OCI-LY1 (cell line): ENCODE data around the gene SH3BP4.

Experiments used
- H2AFZ ChIP-seq: fragments of 200-600 bp; sonication (generic), shearing (Covaris generic); 2 replicates; pipeline ENCODE4 v1.6.0; 2014; ENCODE audit warnings: antibody characterized with exemption, mild to moderate bottlenecking, low read length
- H3F3A ChIP-seq: fragments of 200-600 bp; sonication (generic), shearing (Covaris generic); 2 replicates; pipeline ENCODE4 v1.6.0; 2014; ENCODE audit warnings: mild to moderate bottlenecking, antibody characterized with exemption, low read length, moderate library complexity; ENCODE audit not compliant: insufficient read depth
- H3K27ac ChIP-seq: fragments of 200-600 bp; sonication (generic); 2 replicates; pipeline ENCODE4 v1.5.1; 2014; ENCODE audit warnings: low read length, mixed run types, mild to moderate bottlenecking, low read depth; ENCODE audit not compliant: poor library complexity, severe bottlenecking
- H3K27me3 ChIP-seq: fragments of 200-600 bp; sonication (generic); 2 replicates; pipeline ENCODE4 v1.6.0; 2014; ENCODE audit warnings: antibody characterized with exemption, mild to moderate bottlenecking, low read length, moderate library complexity; ENCODE audit not compliant: insufficient read depth
- H3K36me3 ChIP-seq: fragments of 200-600 bp; sonication (generic); 2 replicates; pipeline ENCODE4 v1.6.1; 2014; ENCODE audit warnings: mild to moderate bottlenecking, antibody characterized with exemption, low read length, moderate library complexity, mixed read lengths; ENCODE audit not compliant: insufficient read depth
- H3K4me1 ChIP-seq: fragments of 200-600 bp; sonication (generic); 2 replicates; pipeline ENCODE4 v1.5.1; 2014; ENCODE audit warnings: mild to moderate bottlenecking, low read length, moderate library complexity; ENCODE audit not compliant: insufficient read depth, severe bottlenecking
- H3K4me2 ChIP-seq: fragments of 200-600 bp; sonication (generic), shearing (Covaris generic); 2 replicates; pipeline ENCODE4 v1.6.1; 2014; ENCODE audit warnings: low read length
- H3K4me3 ChIP-seq: fragments of 200-600 bp; sonication (generic); 2 replicates; pipeline ENCODE4 v1.5.1; 2014; ENCODE audit warnings: low read length, low read depth, mild to moderate bottlenecking, mixed read lengths; ENCODE audit not compliant: poor library complexity, severe bottlenecking
- H3K79me2 ChIP-seq: fragments of 200-600 bp; shearing (Covaris generic); 2 replicates; pipeline ENCODE4 v1.6.1; 2016; ENCODE audit warnings: mixed run types, low read length, mixed read lengths; ENCODE audit not compliant: insufficient read depth
- H3K9ac ChIP-seq: fragments of 200-600 bp; sonication (generic), shearing (Covaris generic); 2 replicates; pipeline ENCODE4 v1.6.1; 2014; ENCODE audit warnings: mild to moderate bottlenecking, low read length, mixed read lengths
- H3K9me2 ChIP-seq: fragments of 200-600 bp; sonication (generic), shearing (Covaris generic); 2 replicates; pipeline ENCODE4 v1.6.1; 2014; ENCODE audit warnings: low read depth, mild to moderate bottlenecking, low read length, mixed read lengths
- H3K9me3 ChIP-seq: fragments of 200-600 bp; shearing (Covaris generic); 2 replicates; pipeline ENCODE4 v1.6.1; 2014; ENCODE audit warnings: low read length, mixed read lengths
- H4K20me1 ChIP-seq: fragments of 200-600 bp; sonication (generic), shearing (Covaris generic); 2 replicates; pipeline ENCODE4 v1.6.0; 2016; ENCODE audit warnings: mild to moderate bottlenecking, low read length; ENCODE audit not compliant: insufficient read depth
- CTCF ChIP-seq: fragments of 200-600 bp; sonication (generic), shearing (Covaris generic); IDR thresholded peaks from 2 replicates; pipeline ENCODE4 v1.5.1; 2017; ENCODE audit warnings: mild to moderate bottlenecking, antibody characterized with exemption, low read length, moderate library complexity, mixed read lengths
- EZH2 ChIP-seq: fragments of 200-600 bp; sonication (generic), shearing (Covaris generic); IDR thresholded peaks from 2 replicates; pipeline ENCODE4 v1.8.0; 2017; ENCODE audit warnings: borderline replicate concordance, mixed run types, mild to moderate bottlenecking, antibody characterized with exemption, low read length, moderate library complexity, mixed read lengths

Gene SH3BP4

GRCh38 chr2:235080101-235080500, 128.3 kb downstream of the SH3BP4 start:
- Histone ChIP-seq H3F3A (no peaks in the 10 kb centered on the region), H3K4me2 (no peak overlapping the region), H3K9me3 (no peaks in the 10 kb centered on the region), H3K27me3 (no peaks in the 10 kb centered on the region), H3K36me3 (no peaks in the 10 kb centered on the region), H3K9me2 (no peaks in the 10 kb centered on the region), H3K27ac (no peak overlapping the region), H3K4me1 (no peaks in the 10 kb centered on the region), H2AFZ (no peak overlapping the region), H3K9ac (no peak overlapping the region), H3K4me3 (no peak overlapping the region), H4K20me1 (no peaks in the 10 kb centered on the region), H3K79me2 (no peaks in the 10 kb centered on the region)
- TF ChIP-seq CTCF, result no peak
- no peak for TF ChIP-seq EZH2

- Histone ChIP-seq H3K4me3 (no peak overlapping the region), H2AFZ (no peak overlapping the region), H3K36me3 (no peaks in the 10 kb centered on the region), H3K79me2 (no peaks in the 10 kb centered on the region), H3K9me3 (no peaks in the 10 kb centered on the region), H3K9me2 (no peaks in the 10 kb centered on the region), H3K9ac (no peak overlapping the region), H3F3A (no peaks in the 10 kb centered on the region), H3K27ac (no peak overlapping the region), H3K4me2 (no peak overlapping the region), H4K20me1 (no peaks in the 10 kb centered on the region), H3K4me1 (no peaks in the 10 kb centered on the region), H3K27me3 (no peaks in the 10 kb centered on the region)
- TF ChIP-seq EZH2 (no peak), CTCF (no peak)
Measured at GRCh38 chr2:235082578-235083338, 130.9 kb downstream of the SH3BP4 start.

- Histone ChIP-seq H3K27me3 (no peaks in the 10 kb centered on the region), H3F3A (no peaks in the 10 kb centered on the region), H4K20me1 (no peaks in the 10 kb centered on the region), H3K4me1 (no peaks in the 10 kb centered on the region), H3K4me2 (no peak overlapping the region), H3K79me2 (no peaks in the 10 kb centered on the region), H3K9me2 (no peaks in the 10 kb centered on the region), H3K9me3 (no peaks in the 10 kb centered on the region), H3K4me3 (no peak overlapping the region), H3K36me3 (no peaks in the 10 kb centered on the region), H3K9ac (no peak overlapping the region), H2AFZ (no peak overlapping the region), H3K27ac (no peak overlapping the region)
- TF ChIP-seq CTCF (no peak), EZH2 (no peak)
Measured at GRCh38 chr2:235083822-235084221, 132.0 kb downstream of the SH3BP4 start.
